Fibroblast of skin of right quadriceps (primary cell): Measurements from ENCODE around the gene FGB.
"Not testable (repeated sequence)": the region's sequence is repeated elsewhere in the genome, so short reads cannot be mapped to it uniquely, and the experiment has no call there.

ENCODE experiments used
- DNase-seq: peaks from one replicate; pipeline ENCODE4 v3.0.0-alpha.2; 2013

Gene FGB

DNA sequence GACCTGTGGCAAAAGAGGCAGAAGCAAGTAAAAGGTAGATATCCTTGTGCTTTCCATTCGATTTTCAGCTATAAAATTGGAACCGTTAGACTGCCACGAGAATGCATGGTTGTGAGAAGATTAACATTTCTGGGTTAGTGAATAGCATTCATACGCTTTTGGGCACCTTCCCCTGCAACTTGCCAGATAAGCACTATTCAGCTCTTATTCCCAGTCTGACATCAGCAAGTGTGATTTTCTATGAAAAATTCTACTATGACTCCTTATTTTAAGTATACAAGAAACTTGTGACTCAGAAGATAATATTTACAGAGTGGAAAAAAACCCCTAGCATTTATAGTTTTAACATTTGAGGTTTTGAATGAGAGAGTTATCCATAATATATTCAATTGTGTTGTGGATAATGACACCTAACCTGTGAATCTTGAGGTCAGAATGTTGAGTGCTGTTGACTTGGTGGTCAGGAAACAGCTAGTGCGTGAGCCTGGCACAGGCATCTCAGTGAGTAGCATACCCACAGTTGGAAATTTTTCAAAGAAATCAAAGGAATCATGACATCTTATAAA, 3.9 kb downstream of the FGB start:
- no peak for DNase-seq

DNA sequence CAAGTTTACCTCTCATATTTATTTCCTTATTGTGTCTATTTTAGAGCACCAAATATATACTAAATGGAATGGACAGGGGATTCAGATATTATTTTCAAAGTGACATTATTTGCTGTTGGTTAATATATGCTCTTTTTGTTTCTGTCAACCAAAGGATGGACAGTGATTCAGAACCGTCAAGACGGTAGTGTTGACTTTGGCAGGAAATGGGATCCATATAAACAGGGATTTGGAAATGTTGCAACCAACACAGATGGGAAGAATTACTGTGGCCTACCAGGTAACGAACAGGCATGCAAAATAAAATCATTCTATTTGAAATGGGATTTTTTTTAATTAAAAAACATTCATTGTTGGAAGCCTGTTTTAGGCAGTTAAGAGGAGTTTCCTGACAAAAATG, 6.2 kb downstream of the FGB start:
- no peak for DNase-seq

DNA sequence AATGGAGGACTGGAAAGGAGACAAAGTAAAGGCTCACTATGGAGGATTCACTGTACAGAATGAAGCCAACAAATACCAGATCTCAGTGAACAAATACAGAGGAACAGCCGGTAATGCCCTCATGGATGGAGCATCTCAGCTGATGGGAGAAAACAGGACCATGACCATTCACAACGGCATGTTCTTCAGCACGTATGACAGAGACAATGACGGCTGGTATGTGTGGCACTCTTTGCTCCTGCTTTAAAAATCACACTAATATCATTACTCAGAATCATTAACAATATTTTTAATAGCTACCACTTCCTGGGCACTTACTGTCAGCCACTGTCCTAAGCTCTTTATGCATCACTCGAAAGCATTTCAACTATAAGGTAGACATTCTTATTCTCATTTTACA, 6.8 kb downstream of the FGB start:
- no peak for DNase-seq

DNA sequence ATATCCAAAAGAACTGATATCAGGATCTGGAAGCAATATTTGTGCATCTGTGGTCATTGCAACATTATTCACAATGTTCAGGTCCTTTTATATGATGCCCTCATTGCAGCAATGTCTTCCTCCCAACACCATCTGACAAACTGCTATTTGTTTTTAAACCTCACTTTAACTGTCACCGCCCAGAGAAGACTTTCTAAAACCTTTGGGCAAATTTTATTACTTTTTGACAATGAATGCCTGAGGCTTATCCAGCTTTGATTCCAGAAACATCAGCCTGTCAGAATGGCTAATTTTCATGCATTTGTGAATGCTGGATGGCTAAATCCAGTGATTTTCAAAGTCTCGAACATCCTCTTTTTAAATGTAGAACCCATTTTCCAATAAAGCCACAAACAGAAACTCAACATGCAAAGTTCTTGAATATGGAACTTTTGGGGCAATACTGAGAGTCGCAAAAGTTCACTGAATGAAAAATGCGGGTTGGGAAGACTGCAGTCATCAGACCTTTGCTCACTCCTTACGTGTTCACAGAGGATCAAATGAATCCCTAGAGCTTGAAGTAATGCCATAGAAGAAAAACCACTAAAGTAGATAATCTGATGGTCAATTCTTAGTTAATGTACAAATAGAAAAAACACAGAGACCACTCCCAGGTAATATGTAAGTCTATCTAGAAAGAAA, 10.5 kb downstream of the FGB start:
- no peak for DNase-seq

DNA sequence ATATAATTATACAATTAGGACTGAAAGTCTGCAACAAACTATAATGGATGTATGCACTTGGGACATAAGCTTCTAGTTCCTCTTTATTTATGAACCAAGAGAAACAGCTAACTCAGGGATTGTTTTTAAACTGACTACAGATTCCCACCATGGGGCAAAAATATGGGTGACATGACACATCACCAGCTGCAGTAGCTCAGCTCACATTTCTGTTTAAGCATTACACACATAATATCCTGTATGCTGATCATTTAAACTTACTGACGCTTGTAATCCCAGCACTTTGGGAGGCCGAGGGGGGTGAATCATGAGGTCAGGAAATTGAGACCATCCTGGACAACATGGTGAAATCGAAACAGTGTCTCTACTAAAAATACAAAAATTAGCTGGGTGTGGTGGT, 11.5 kb downstream of the FGB start:
- DNase-seq = no peak

DNA sequence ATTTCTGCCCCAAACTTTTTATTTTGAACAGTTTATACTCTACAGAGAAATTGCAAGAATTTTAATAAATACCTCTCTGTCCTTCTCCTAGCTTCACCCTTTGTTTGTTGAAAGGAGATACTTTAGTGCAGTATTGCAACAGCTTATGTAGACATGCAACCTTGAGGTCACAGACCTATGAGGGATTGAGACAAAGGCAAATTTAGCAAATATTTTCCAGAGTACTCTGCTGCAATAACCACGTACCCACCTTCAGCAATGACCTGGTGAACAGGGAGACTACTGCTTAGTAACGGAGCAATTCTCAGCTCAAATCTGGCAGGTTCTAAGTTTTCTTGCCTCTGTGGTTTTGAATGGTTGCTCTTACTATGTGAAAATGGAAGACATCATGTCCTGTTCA, 14.5 kb downstream of the FGB start:
- DNase-seq = no peak

DNA sequence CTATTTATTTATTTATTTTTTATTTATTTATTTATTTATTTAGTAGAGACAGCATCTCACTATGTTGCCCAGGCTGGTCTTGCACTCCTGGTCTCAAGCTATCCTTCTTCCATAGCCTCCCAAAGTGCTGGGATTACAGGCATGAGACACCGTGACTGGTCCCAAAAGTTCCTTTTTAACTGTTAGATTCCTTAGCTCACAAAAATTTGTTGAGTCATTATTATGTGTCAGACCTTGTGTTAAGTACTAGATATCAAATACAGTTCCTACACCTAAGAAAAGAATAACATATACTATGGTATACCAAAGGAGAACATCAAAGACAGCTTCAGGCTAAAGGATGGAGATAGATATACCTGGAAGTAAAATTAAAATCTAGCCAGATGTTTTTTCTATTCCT, 16.1 kb downstream of the FGB start:
- no peak for DNase-seq

DNA sequence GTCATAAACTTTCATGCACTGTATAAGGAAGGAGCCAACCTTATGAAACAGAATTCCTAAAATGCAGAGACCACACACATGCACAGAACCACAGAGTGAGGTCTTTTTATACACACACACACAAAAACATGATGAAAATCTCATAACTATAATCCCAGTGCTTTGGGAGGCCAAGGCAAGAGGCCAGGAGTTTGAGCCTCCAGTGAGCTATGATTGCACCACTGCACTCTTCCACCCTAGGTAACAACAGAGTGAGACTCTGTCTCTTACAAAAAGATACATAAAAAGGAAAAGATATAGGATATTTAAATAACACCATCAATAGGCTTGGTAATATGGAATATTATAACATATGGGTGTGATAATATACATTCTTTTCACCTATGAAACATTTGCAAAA, 17.1 kb downstream of the FGB start:
- DNase-seq = no peak

DNA sequence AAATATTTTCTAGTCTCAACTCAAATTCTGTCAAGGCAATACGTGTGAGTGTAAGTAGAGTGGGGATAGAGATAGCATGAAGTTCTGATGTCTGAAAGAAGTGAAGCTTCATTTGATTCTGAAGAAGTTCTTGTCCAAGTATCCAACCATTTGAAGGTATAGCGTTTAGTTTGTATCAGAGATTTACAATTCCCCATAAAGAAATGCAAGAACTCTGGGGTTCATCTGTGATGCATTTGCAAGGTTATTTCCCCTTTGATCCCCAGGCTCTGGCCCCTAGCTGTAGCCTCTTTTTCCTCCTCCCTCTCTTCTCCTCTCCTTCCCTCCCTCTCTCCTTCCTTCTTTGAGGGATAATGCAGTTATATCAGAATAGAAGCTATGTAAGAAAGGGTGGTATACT, 19.9 kb downstream of the FGB start:
- no peak for DNase-seq

DNA sequence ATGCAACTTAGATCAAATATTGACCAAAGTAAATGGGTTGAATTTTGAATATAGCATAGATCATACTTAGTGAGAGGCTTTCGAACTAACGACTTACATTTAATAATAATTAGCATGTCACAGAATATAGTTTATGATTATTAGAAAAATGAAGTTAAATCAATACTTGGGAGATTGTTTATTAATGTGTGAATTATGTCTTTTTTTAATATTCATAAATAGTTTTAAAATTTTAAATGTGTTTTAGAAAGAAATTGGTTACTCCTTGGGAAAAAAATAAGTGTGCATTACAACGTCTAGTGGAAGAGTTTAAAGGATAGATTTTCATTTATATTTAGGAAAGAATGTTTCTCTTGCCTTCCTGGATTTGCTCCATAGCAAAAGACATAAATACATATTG, 20.4 kb downstream of the FGB start:
- no peak for DNase-seq

DNA sequence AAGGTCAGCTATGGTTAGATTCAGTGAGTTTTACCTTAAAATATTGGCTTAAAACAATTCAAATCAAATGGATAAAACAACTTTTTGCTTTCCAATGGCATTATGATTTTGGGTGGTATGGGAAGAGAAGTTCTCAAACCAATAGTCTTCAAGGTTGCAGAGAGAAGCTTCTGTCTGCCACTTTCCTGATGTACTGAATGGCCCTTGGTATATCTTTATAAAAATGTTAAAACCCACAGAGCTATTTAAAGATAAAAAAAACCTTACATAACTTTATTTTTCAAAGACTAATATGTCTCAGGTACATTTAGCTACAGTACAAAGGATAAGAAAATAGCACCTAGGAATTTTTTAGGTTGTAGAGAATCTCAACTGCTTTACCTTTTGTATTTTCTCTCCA, 20.9 kb downstream of the FGB start:
- no peak for DNase-seq

DNA sequence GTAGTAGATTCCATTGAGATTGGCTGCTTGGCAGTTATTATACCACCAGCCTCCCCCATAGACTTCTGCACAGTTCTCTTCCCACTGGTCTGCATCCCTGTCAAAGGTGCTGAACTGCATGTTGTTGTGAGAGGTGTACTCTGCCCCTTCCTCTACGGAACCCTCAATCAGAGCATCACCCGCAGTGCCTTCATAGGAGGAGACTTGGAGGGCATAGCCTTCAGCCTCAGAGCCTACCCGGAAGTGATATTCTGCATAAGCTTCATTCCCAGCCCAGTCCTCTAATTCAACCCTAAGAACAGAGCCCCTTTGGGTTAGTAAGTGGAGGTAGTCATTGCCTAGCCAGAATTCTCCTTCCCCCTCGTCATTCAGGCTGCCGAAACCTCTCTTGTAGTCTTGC, 21.4 kb downstream of the FGB start:
- DNase-seq = no peak

DNA sequence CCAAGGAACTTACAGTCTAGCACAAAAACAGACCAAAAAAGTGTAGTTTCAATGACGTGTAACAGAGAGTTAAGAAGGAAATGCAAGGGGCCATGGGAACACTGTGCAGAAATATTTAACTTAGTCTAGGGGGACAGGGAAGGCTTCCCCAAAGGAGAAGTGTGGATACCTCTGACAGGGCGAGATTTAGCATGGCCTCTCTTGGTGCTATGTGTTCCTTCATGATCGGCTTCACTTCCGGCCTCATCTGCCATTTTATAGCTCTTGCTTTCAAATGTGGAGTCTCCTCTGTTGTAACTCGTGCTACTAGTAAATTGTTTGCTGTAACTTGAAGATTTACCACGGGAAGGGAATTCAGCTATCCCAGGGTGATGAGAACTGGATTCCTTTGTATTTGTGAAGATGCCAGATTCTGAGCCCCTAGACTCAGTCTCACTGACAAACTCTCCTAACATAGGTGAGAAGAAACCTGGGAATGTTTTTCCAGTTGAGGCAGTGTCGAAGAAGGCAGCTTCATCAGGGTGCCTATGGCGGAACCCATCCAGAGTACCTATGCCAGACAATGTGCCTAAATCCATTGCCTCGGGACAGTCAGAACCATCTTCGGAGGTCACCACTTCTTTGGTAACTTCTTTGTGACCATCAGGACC, 22.7 kb downstream of the FGB start:
- DNase-seq = no peak

DNA sequence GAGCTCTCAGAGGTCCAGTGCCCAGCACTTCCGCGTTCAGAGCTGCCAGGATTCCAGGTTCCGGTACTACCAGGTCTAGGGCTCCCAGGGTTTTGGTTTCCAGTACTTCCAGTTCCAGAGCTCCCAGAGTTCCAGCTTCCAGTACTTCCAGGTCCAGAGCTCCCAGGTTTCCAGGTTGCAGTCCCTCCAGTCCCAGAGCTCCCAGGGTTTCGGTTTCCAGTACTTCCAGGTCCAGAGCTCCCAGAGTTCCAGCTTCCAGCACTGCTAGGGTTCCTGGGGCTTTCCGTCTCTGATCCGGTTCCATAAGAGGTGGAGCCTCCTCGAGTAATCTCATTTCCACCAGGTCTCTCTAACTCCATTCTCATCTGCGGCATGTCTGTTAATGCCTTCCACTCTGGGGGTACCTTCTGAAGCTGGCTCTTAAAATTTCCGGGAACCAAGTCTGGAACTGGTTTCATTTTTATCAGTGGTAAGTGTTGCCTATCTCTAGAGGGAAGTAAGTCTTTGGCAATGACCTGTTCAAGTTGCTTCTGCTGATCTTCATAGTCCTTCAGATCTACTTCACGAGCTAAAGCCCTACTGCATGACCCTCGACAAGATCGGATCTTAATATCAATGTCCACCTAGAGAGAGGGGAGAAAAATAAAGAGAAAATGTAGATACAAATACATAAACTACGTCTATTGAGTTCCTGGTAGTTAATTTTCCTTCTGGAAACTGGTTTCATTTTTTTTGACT, 23.7 kb downstream of the FGB start:
- no peak for DNase-seq

DNA sequence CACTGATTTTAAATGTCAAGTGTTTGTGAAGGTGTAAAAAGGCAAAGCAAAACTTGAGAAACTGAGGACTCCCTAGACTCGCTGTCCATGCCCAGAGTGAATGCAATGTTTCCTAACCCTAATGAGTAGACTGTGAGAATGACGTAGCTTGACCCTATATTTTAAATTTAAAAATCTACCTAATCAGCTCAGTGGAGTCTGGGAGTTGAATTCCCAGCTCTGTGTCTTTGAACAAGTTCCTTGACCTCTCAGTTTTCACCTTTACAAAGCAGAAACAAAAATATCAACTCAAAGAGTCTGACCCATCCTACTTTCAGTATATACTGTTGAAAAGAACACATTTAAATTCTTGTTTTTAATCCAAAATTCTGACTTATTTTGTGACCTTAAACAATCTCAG, 25.4 kb downstream of the FGB start:
- DNase-seq = no peak

DNA sequence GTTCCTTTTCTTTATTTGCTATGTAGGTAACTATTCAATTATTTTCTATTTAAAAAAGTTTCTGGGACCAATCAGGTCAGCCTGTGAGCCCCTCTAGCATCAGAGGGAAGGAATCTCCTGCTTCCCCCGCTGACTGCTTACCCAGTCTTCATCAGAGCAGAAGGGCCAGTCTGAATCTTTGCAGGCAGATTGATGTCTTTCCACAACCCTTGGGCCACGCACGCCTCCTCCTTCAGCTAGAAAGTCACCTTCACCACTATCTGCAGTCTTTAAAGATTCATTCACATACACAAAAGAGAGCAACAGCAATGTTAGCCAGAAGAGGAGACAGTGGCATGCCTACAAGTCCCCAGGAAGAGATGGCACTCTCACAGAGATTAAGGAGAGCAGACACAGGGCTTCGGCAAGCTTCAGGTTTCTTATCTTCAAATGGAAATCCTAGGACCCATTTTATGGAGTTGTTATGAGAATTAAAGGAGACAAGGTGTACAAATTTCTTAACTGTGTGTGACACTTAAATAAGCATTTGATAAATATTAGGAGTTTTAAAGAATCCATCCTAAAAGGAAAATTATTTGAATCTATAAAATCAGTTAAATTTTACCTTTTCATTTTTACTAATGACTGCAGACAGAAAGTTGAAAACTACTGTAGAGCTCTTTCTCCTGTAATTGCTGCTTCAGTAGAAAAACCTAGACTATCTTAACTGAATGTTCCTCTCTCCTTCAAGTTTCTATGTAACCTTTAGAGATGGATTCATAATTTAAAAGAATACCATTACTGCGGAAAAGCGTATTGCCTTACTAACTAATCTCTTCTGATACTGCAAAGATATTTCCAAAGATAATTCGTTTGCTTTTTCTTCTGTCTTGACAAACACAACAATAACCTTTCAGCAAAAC, 26.7 kb downstream of the FGB start:
- no peak for DNase-seq

DNA sequence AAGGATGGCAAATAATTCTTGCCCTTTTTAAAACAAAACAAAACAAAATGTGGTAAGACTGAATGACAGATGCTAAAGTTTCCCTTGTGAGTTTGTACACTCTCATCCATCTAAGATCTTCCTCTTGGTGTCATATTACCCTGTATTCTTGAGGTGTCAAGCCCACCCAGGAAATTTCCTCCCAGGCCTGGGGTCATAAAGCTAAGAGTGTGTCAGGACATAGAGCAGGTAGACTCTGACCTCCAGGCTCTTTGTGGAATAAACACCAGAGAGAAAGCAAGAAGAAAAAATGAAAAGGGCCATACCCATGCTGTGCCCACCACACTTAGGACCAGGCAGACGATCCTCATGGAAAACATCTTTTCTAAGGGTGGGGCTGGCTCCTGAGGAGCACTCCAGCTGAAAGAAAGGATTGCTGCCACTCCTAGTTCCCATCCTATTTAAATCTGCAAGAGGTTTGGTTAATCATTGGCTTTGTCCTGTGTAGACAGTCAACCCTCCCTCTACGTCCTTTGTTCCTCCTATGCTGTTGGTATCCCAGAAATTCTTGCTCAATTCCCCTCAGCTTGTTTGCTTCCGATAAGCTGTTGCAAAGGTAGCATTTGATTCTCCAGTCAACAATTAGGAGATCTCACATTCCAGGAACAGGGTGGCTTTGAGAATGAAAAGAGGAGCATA, 27.7 kb downstream of the FGB start, which contains the start of gene FGA:
Gene FGA, minus strand, starts transcription at position 414 of the 678 bp plus-strand sequence. Its CDS starts 55 bp downstream, at position 359.
- DNase-seq = no peak

DNA sequence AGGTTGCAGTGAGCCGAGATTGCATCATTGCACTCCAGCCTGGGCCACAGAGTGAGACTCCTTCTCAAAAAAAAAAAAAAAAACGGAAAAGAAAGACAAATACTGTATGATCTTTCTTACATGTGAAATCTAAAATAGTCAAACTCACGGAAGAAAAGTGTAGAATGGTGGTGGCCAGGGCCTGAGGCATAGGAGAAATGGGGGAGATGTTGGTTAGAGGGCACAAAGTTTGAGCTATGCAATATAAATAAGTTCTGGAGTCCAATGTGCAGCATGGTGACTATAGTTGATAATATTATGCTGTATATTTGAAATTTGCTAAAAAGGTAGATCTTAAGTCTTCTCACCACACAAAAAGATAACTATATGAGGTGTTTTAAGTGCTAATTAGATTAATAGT, 29.1 kb downstream of the FGB start:
- no peak for DNase-seq

DNA sequence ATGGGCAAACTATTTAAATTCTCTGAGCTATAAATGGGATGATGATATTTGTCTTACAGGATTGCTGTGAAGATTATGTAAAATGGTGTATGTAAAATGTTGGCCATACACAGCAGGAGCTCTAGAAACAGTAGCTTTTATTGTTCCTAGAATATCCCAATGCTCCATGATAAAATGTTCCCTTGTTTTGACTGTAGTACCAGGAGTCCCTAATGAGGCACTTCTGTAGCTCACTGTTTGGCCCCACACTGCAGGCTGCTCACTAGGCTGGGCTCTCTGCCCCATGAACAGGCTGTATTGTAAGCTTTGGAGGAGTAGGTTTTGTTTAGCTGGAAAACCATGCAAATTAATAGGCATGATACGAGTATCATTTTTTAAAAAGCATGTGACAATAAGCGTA, 31.1 kb downstream of the FGB start:
- DNase-seq = no peak

DNA sequence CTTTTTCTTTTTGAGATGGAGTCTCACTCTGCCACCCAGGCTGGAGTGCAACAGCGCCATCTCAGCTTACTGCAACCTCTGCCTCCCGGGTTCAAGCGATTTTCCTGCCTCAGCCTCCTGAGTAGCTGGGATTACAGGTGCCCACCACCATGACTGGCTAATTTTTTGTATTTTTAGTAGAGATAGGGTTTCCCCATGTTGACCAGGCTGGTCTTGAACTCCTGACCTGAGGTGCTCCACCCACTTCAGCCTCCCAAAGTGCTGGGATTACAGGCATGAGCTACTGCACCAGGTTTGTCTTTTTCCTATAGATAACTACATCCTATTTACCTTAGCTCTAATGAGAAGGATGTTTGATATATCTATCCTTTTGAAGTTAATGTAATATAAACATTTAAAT, 31.5 kb downstream of the FGB start:
- DNase-seq = not testable (repeated sequence)

DNA sequence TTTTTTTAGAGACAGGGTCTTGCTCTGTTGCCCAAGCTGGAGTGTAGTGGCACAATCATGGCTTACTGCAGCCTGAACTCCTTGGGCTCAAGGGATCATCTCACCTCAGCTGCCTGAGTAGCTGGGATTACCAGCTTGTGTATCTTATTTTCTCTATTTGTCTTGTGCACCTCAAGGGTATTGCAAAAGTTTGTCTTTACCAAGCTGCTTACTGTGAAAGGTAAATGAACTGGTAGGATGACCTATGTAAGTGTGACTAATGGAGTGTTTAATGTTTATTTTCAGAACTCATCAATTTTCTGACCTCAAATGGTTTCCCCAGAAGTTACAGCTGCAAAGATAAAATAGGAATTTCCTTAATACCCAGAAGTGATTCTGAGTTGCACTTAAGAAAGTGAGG, 33.0 kb downstream of the FGB start:
- DNase-seq = no peak

DNA sequence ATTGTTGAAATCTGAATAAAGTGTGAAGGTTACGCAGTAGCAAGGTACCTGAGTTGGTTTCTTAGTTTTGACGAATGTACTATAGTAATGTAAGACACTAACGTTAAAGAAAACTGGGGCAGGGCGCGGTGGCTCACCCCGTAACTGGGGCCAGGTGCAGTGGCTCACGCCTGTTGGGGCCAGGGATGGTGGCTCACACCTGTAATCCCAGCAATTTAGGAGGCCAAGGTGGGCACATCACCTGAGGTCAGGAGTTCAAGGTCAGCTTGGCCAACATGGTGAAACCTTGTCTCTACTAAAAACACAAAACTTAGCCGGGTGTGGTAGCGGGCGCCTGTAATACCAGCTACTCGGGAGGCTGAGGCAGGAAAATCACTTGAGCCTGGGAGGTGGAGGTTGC, 34.5 kb downstream of the FGB start:
- not testable (repeated sequence) for DNase-seq
